Stimulated activated CD8-positive, alpha-beta memory T cell treated with anti-CD3 and anti-CD28 coated beads, Interleukin-4, amount 100 ng/mL, for 24 hours (primary cell): ENCODE measurements around the gene RNF214.
"Not testable (repeated sequence)": the region's sequence is repeated elsewhere in the genome, so short reads cannot be mapped to it uniquely, and the experiment has no call there.

Experiments
- DNase-seq: peaks from one replicate; pipeline ENCODE4 v3.0.0-alpha.2; 2020; ENCODE audit warnings: low read depth

Gene RNF214

GRCh38 chr11:117197516-117198456 is 34.7 kb upstream of the RNF214 start:
- no peak for DNase-seq

- DNase-seq: no peak
Observed at GRCh38 chr11:117198613-117199012, 33.9 kb upstream of the RNF214 start.

- DNase-seq: no peak
Observed at GRCh38 chr11:117199053-117199915, 33.2 kb upstream of the RNF214 start, which contains the start of gene TAGLN. TSS of gene TAGLN (plus strand) at chr11:117199370. CDS start at chr11:117203014, 3,644 bp downstream.

GRCh38 chr11:117199916-117200812 is 32.3 kb upstream of the RNF214 start:
- no peak for DNase-seq

GRCh38 chr11:117200813-117201657 is 31.4 kb upstream of the RNF214 start:
- DNase-seq: no peak

GRCh38 chr11:117201658-117202305 is 30.7 kb upstream of the RNF214 start:
- DNase-seq: no peak

- no peak for DNase-seq
Observed at GRCh38 chr11:117202386-117203068, 29.9 kb upstream of the RNF214 start.

- DNase-seq: no peak
Observed at GRCh38 chr11:117203069-117203407, 29.4 kb upstream of the RNF214 start.

- no peak for DNase-seq
Observed at GRCh38 chr11:117204283-117205080, 28.0 kb upstream of the RNF214 start.

GRCh38 chr11:117205211-117205818 is 27.2 kb upstream of the RNF214 start:
- no peak for DNase-seq

- not testable (repeated sequence) for DNase-seq
Observed at GRCh38 chr11:117206111-117206510, 26.4 kb upstream of the RNF214 start.

- not testable (repeated sequence) for DNase-seq
Observed at GRCh38 chr11:117206859-117207258, 25.6 kb upstream of the RNF214 start.

GRCh38 chr11:117207481-117207880 is 25.0 kb upstream of the RNF214 start:
- DNase-seq: not testable (repeated sequence)

GRCh38 chr11:117208710-117209109 is 23.8 kb upstream of the RNF214 start:
- not testable (repeated sequence) for DNase-seq

GRCh38 chr11:117209351-117210125 is 22.9 kb upstream of the RNF214 start:
- DNase-seq: not testable (repeated sequence)

- DNase-seq: no peak
Observed at GRCh38 chr11:117210620-117211019, 21.9 kb upstream of the RNF214 start.

- no peak for DNase-seq
Observed at GRCh38 chr11:117212697-117213355, 19.6 kb upstream of the RNF214 start.
